Aortic smooth muscle cell (primary cell): ENCODE data around the gene CALCB. TPM values are rescaled to one million over a fixed set of nuclear protein-coding genes. Genes with fewer than 3 reads are reported as not detected.

ENCODE experiments used
- total RNA-seq: library from RNA; depleted of rRNA; stranded (reverse); fragments of >200 nt; gene quantifications from 2 replicates; pipeline ENCODE4 v1.2.3, GENCODE V29; 2014

The CALCB gene, protein sequence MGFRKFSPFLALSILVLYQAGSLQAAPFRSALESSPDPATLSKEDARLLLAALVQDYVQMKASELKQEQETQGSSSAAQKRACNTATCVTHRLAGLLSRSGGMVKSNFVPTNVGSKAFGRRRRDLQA
- total RNA-seq, result not detected in 2 replicates

DNA sequence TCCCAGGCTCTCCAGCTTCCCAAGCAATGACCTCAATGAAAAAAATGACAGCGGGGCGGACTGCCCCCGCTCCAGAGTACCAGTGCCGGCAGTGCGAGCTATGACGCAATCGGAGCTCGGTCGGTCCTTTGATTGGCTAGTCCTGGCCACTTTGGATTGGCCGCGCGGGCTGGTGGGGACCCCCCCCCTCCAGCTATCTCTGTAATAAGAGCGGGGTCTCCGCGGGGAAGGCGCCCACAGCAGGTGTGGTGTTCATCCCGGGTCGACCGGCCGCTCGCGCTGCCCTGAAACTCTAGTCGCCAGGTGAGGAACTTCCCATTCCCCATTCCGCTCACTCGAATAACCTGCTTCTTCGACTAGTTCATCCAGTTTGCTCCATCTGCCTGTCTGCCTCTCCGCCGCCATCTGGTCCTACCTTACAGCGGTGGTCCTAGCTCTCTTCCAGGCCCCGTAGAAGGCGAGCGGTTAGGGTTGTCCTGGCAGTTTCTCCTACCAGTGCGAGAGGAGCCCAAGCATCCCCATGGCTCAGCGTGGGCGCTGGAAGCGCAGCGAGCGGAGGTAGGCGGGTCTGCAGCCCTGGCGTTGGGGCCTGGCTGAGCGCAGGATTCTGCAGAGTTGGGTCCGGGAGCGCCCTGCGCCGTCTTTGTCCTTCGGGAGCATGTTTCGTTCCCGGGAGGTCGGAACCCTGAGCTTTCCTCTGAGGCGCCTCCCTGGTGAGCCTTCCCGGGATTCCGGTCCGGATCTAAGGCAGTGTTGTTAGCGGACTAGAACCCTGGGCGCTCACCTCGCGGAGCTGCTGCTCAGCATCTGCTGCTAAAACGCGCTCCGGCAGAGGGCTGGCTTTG is at the start of gene CALCB:
Gene CALCB (plus strand): TSS at position 233 of the 845 bp plus-strand sequence. CDS start 1,126 bp downstream, outside the sequence.

DNA sequence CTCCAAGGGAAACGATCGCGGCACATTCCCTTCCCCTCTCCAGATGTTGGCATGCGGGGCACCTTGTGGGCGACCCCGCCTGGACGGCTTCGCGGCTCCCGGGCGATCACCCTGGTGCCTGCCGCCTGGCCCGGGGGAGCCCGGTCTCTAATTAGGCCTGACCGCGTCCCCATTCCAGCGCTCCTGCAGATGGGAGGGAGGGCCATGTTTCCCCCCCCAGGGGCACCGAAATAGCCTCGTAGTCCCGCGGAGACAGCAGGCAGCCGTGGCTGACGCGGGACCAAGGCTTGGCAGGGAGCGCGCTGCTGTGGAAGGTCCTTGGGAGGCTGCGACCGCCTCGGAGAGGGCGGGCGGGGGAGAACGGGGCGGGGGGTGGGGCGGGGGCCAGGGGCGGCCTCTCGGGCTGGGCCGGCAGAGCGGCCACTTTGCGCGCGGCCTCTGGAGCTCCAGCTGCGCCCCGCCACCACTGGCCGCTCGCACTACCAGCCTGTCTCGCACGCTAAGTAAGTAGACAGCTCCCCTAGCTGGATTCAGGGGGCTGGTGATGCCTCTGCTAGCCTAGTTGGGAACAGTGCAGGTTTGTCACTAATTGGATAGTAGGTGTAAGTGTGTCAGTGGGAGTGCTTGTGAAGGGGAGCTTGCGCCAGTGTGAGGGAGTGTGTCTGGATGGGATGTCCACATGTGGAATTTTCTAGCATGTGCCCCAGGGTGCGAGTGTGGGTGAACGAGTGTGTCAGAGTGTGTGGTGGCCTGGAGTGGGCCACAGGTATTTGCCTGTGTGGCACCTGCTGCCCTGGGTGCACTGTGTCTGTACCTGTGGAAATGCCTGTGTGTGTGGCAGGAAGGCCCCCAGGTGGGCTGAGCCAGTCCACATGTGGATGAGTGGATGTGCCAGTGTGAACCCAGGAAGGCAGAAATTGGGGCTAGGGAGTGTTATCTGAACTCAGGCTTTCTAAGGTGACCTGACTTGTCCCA is 41.4 kb downstream of the CALCB start, which contains the start of gene INSC:
Gene INSC (plus strand): TSS at position 423 of the 975 bp plus-strand sequence. CDS start 34,252 bp downstream, outside the sequence.

Other genes with a start within 250 kb of the CALCB start
- 6.8 and 7.9 TPM in 2 replicates for gene CYP2R1, start 181.4 kb upstream of the CALCB start, total RNA-seq
- gene CALCA, start 101.2 kb upstream of the CALCB start, total RNA-seq, result not detected in 2 replicates
- gene INSC, start 41.3 kb downstream of the CALCB start, total RNA-seq, result 1.1 and 1.6 TPM in 2 replicates